Measurements from ENCODE around the gene CKAP2L.

DNA sequence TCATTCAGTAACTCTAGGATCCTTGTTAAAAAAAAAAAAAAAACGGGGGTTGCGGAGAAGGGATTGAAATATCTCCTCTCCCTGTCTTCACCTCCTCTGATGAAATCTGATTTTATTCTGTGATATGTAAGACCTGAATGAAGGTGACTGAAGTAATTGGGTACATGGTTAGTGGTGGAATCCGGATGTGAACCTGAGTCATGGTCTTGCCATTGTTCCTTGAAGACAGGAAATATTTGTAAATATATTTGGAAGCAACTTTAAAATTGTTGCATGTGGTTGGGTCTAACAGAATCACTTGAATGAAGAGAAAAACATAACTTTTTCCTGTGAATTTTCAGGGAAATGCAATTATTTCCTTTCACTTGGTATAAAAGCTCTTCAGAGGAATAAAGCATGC lies 22.9 kb upstream of the CKAP2L start:
- TF ChIP-seq, protein P1, sequence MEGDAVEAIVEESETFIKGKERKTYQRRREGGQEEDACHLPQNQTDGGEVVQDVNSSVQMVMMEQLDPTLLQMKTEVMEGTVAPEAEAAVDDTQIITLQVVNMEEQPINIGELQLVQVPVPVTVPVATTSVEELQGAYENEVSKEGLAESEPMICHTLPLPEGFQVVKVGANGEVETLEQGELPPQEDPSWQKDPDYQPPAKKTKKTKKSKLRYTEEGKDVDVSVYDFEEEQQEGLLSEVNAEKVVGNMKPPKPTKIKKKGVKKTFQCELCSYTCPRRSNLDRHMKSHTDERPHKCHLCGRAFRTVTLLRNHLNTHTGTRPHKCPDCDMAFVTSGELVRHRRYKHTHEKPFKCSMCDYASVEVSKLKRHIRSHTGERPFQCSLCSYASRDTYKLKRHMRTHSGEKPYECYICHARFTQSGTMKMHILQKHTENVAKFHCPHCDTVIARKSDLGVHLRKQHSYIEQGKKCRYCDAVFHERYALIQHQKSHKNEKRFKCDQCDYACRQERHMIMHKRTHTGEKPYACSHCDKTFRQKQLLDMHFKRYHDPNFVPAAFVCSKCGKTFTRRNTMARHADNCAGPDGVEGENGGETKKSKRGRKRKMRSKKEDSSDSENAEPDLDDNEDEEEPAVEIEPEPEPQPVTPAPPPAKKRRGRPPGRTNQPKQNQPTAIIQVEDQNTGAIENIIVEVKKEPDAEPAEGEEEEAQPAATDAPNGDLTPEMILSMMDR (IDR thresholded peaks at IDR 0.05) = no peak
- TF ChIP-seq POLR2A (IDR thresholded peaks at IDR 0.05) (no peak), EP300 (IDR thresholded peaks at IDR 0.05) (no peak)
